Activated CD4-positive, alpha-beta T cell treated with anti-CD3 and anti-CD28 coated beads, Interleukin-2, amount 50 U/mL, for 16 hours (primary cell): ENCODE measurements around the gene MRPL9.

ENCODE experiments used
- DNase-seq: peaks from one replicate; pipeline ENCODE4 v3.0.0-alpha.2; 2020

MRPL9 gene

DNA sequence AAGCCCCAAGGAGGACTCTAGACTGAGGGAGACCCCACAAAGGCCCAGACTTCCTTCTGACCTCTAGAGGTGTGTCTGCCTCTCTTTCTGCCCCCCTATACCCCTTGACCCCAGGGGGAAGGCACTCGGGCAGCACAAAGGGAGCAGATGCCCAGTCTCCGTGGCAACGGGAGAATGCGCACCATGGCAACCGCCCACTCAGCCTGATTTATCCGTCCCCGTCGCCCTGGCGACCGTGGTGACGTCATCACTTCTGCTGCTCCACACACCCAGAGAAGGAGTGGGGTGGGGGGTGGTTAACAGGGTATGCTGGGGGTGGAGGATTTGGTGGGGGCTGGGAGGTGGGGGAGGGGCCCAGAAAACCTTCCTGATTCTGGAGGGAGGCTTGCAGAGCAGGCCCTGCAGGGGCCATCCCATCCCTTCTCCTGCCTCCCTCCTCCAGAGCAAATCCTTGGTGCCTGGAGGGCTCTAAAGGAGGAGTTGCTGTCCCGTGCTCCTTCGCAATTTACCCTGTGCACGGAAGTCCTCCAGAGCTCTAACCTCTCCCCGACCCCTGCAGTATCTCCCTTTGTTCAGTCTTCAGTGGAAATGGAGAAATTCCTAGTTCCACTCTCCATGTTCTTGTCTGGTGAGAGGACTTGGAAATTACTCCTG is 53.0 kb downstream of the MRPL9 start:
- peak; percentile 27 for DNase-seq
